HepG2 (cell line): ENCODE measurements around the gene RBM3. TPM values are rescaled to one million over a fixed set of nuclear protein-coding genes. Genes with fewer than 3 reads are reported as not detected.

ENCODE experiments used
- ATAC-seq: fragments of 200-7000 bp; cut with Tn5 transposase; 3 replicates; pipeline ENCODE4 v1.9.1; 2020; ENCODE audit warnings: mild to moderate bottlenecking, moderate library complexity
- BruUV-seq: library from RNA; stranded (reverse); fragments of 400-500 nt; replicated peaks from 2 replicates; lab custom pipeline; 2021; lab: Mats Ljungman, UMichigan
- CTCF ChIA-PET: fragments of 300-600 bp; formaldehyde crosslinking; extraction: SDS; loops from one replicate; lab custom pipeline; 2021; ENCODE audit warnings: low total read pairs, inconsistent platforms, low intra/inter-chr PET ratio; lab: Yijun Ruan, JAX
- POLR2A ChIA-PET: fragments of 350-600 bp; sonication (Branson Sonifier 250); formaldehyde crosslinking; loops from one replicate; lab custom pipeline; 2020; ENCODE audit warnings: antibody characterized with exemption, inconsistent platforms; lab: Yijun Ruan, JAX
- DNase-seq: peaks from one replicate; pipeline ENCODE4 v3.0.0-alpha.2; 2015; ENCODE audit warnings: low spot score
- FAIRE-seq: peaks from 3 replicates; lab custom pipeline; 2011; peaks lifted over from hg19 to GRCh38; lab: Jason Lieb, UNC
- H2AFZ ChIP-seq: one replicate; pipeline ENCODE4 v1.6.1; 2011; ENCODE audit warnings: low read length, inconsistent platforms
- H3K27ac ChIP-seq: fragments of 300-600 bp; 3 replicates; pipeline ENCODE4 v1.8.0; 2011; ENCODE audit warnings: mixed run types, mild to moderate bottlenecking, mixed read lengths, low read length, inconsistent platforms; ENCODE audit not compliant: insufficient read depth; ENCODE audit errors: extremely low read length
- H3K27me3 ChIP-seq, 2 experiments: fragments of 200-600 bp in 1 of 2; 2 replicates in 1 of 2; 3 replicates in 1 of 2; pipeline versions ENCODE4 v1.6.0 to v1.8.0; 2011; ENCODE audit warnings: low read length in 2 of 2, mild to moderate bottlenecking in 2 of 2, moderate library complexity in 2 of 2, inconsistent platforms in 1 of 2; ENCODE audit not compliant: insufficient read depth in 2 of 2, control insufficient read depth in 1 of 2
- H3K36me3 ChIP-seq, 2 experiments: fragments of 200-600 bp in 1 of 2; replicated peaks in 1 of 2; 2 replicates in 1 of 2; 3 replicates in 1 of 2; pipeline versions ENCODE4 v1.5.1 to v1.8.0; 2011; ENCODE audit warnings: low read length in 2 of 2, inconsistent platforms in 1 of 2; ENCODE audit not compliant: insufficient read depth in 2 of 2, control insufficient read depth in 1 of 2
- H3K4me1 ChIP-seq: 2 replicates; pipeline ENCODE4 v1.5.1; 2012; ENCODE audit warnings: low read length, inconsistent platforms; ENCODE audit not compliant: insufficient read depth
- H3K4me2 ChIP-seq: 2 replicates; pipeline ENCODE4 v1.6.0; 2011; ENCODE audit warnings: low read depth, low read length, inconsistent platforms
- H3K4me3 ChIP-seq, 3 experiments: fragments of 200-600 bp in 1 of 3; sonication (generic), shearing (Covaris generic) in 1 of 3; replicated peaks in 1 of 3; 2 replicates each; pipeline ENCODE4 v1.5.1; 2011 to 2016; ENCODE audit warnings: low read length in 3 of 3, inconsistent platforms in 2 of 3, low read depth in 2 of 3, mild to moderate bottlenecking in 2 of 3, control low read depth in 1 of 3, mixed read lengths in 1 of 3; ENCODE audit not compliant: insufficient read depth in 1 of 3
- H3K79me2 ChIP-seq: one replicate; pipeline ENCODE4 v1.6.1; 2011; ENCODE audit warnings: low read length, inconsistent platforms; ENCODE audit not compliant: insufficient read depth
- H3K9ac ChIP-seq: 2 replicates; pipeline ENCODE4 v1.6.0; 2011; ENCODE audit warnings: mild to moderate bottlenecking, low read depth, low read length, inconsistent platforms; ENCODE audit not compliant: insufficient read depth
- H3K9me3 ChIP-seq: 2 replicates; pipeline ENCODE4 v1.5.1; 2012; ENCODE audit warnings: mild to moderate bottlenecking, low read length
- H4K20me1 ChIP-seq: 2 replicates; pipeline ENCODE4 v1.6.0; 2011; ENCODE audit warnings: inconsistent platforms, mild to moderate bottlenecking, low read length, moderate library complexity; ENCODE audit not compliant: insufficient read depth
- ASH2L ChIP-seq: fragments of 300-600, 200-600 bp; sonication (generic); IDR thresholded peaks from 2 replicates; pipeline ENCODE4 v1.7.0; 2017; ENCODE audit warnings: low read depth, mild to moderate bottlenecking, moderate library complexity, mixed read lengths, low read length; ENCODE audit not compliant: insufficient read length
- CEBPG ChIP-seq: IDR thresholded peaks from 2 replicates; pipeline ENCODE4 v1.6.1; 2016
- ETV5 ChIP-seq: IDR thresholded peaks from 2 replicates; pipeline ENCODE4 v1.6.1; 2018; ENCODE audit warnings: missing biosample characterization, missing genetic modification reagents, inconsistent platforms, borderline replicate concordance
- FOXO1 ChIP-seq: sonication (generic); formaldehyde crosslinking; IDR thresholded peaks from 2 replicates; pipeline ENCODE4 v1.4.0; 2020; ENCODE audit warnings: missing genetic modification reagents
- MATR3 ChIP-seq: sonication (generic); formaldehyde crosslinking; IDR thresholded peaks from 2 replicates; pipeline ENCODE4 v1.4.0; 2020; ENCODE audit warnings: missing genetic modification reagents
- NR2F1 ChIP-seq, 2 experiments: fragments of 450-650 bp in 1 of 2; formaldehyde crosslinking in 1 of 2; IDR thresholded peaks; 2 replicates each; pipeline versions ENCODE4 v1.5.0 to v1.6.1; 2016 to 2020; ENCODE audit warnings: mild to moderate bottlenecking in 1 of 2, missing compliant biosample characterization in 1 of 2, missing genetic modification reagents in 1 of 2, moderate library complexity in 1 of 2
- RFX1 ChIP-seq: fragments of 450-650 bp; IDR thresholded peaks from 2 replicates; pipeline ENCODE4 v1.6.1; 2017
- TAF1 ChIP-seq: sonication (generic); formaldehyde crosslinking; IDR thresholded peaks from 2 replicates; pipeline ENCODE4 v1.4.0; 2020; ENCODE audit warnings: missing genetic modification reagents
- TEAD3 ChIP-seq: optimal IDR thresholded peaks from 2 replicates; pipeline ENCODE3; 2016; ENCODE audit warnings: borderline replicate concordance
- XRCC5 ChIP-seq: fragments of 200-400 bp; formaldehyde crosslinking; optimal IDR thresholded peaks from 2 replicates; pipeline ENCODE3; 2017; ENCODE audit warnings: mild to moderate bottlenecking, low read length
- ZBTB42 ChIP-seq: sonication (generic); formaldehyde crosslinking; IDR thresholded peaks from 2 replicates; pipeline ENCODE4 v1.5.0; 2020; ENCODE audit warnings: mild to moderate bottlenecking, missing genetic modification reagents
- ZKSCAN5 ChIP-seq: sonication (generic); formaldehyde crosslinking; IDR thresholded peaks from 2 replicates; pipeline ENCODE4 v1.5.1; 2020; ENCODE audit warnings: mild to moderate bottlenecking, missing genetic modification reagents
- ZNF569 ChIP-seq: sonication (generic); formaldehyde crosslinking; IDR thresholded peaks from 2 replicates; pipeline ENCODE4 v1.5.0; 2020; ENCODE audit warnings: mild to moderate bottlenecking, missing genetic modification reagents, moderate library complexity, borderline replicate concordance
- ZNF83 ChIP-seq: sonication (generic); formaldehyde crosslinking; IDR thresholded peaks from 2 replicates; pipeline ENCODE4 v1.4.0; 2020; ENCODE audit warnings: missing genetic modification reagents, mild to moderate bottlenecking, borderline replicate concordance
- ZSCAN21 ChIP-seq: sonication (generic); formaldehyde crosslinking; IDR thresholded peaks from 2 replicates; pipeline ENCODE4 v1.8.0; 2022; ENCODE audit warnings: mild to moderate bottlenecking, missing genetic modification reagents, moderate library complexity, borderline replicate concordance
- WGBS: methylation state at CpG from one replicate; pipeline ENCODE4 v1.1.6; 2017; ENCODE audit warnings: low lambda C conversion rate; 5-methylcytosine and 5-hydroxymethylcytosine counted together
- in situ Hi-C: cut with HindIII; loops from 2 replicates; pipeline ENCODE4 v1.10.0; 2017; ENCODE audit warnings: low pct_unique_long_range_greater_than_20kb; ENCODE audit not compliant: extremely low pct_ligation_motif_present
- intact Hi-C: fragments of 100-400 bp; cut with micrococcal nuclease; formaldehyde crosslinking; loops from one replicate; pipeline ENCODE4 v1.10.0; 2022; ENCODE audit not compliant: unreplicated experiment
- polyA plus RNA-seq, 8 experiments: library from polyadenylated mRNA; depleted of rRNA in 3 of 8; stranded (reverse) in 7 of 8; unstranded in 1 of 8; fragments of >200 nt; fragmentation: Illumina TruSeq in 4 of 8; extraction: Trizol in 4 of 8; gene quantifications; 2 replicates each; pipeline versions ENCODE4 v1.2.1 to v1.2.3, GENCODE V29; 2011 to 2016; ENCODE audit warnings: low read depth in 4 of 8, missing spikeins in 1 of 8, mixed read lengths in 1 of 8; ENCODE audit not compliant: insufficient read depth in 1 of 8
- total RNA-seq, 5 experiments: library from RNA; depleted of rRNA; stranded (reverse); fragments of >200 nt; fragmentation: Illumina TruSeq; extraction: Trizol; gene quantifications; 2 replicates each; pipeline ENCODE4 v1.2.3, GENCODE V29; 2016; ENCODE audit warnings: low read depth in 1 of 5
- TF ChIP-seq, protein P1 (sequence below): sonication (generic); formaldehyde crosslinking; IDR thresholded peaks from 2 replicates; pipeline ENCODE4 v1.4.0; 2020; ENCODE audit warnings: mild to moderate bottlenecking, low read depth, missing genetic modification reagents
- TF ChIP-seq, protein P2 (sequence below), 2 experiments: sonication (generic) in 1 of 2; formaldehyde crosslinking in 1 of 2; IDR thresholded peaks; 2 replicates each; pipeline versions ENCODE4 v1.6.1 to v1.9.0; 2014 to 2022; ENCODE audit warnings: antibody characterized with exemption in 1 of 2, borderline replicate concordance in 1 of 2, inconsistent platforms in 1 of 2, low read depth in 1 of 2, missing genetic modification reagents in 1 of 2

The RBM3 gene
- total and polyA plus RNA-seq, 2 of the 13 experiments (the other 11 are each of a cell fraction or from before 2014, with no cell fraction given): 123 to 182 TPM

DNA sequence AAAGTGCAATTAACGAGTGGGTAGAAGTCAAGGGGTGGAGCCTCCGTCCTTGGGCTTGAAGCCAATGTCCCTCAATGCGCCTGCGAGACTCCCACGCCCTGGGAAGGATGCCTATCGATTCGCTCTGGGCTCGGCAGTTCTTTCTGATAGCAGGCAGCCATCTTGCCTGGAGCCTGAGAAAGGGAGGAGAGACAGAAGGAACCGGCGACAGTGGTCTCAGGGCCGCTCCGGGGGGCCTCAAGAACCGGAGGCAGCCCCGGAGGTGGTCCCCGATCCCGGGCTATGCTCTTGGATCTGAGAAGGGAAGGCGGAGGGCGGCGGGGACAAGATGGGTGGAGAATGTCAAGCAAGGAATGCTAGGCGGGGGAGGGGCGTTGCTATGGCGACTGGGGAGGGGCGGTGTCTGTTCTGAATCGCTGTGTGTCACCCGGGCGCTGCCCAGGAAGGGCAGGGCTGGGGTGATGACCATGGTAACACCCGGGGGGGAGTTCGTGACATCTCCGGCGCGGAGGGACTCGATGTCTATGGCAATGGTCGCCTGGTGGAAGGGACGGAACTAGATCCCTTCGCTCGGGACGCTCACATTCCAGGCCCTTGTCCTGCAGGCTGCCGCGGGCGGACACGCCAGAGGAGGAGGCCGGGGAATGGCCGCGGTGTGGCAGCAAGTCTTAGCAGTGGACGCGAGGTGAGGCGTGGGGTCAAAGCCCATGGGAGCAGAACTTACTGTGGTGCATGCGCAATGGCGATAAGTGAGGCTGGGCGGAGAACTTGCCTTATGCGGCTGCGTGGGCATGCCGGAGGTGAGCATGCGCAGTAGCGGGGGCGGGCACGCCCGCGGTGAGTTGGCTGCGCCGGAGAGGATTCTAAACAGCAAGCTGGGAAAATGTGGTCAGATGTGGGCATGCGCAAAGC, 23.3 kb downstream of the RBM3 start, which contains the start of gene WDR13:
Gene WDR13 (plus strand): TSS at position 140 of the 912 bp plus-strand sequence. CDS start 505 bp downstream, at position 645.
- CTCF ChIA-PET: no interaction called here
- TF ChIP-seq ZKSCAN5 (CRISPR knock-in tag) (no peak), TAF1 (CRISPR knock-in tag) (peak; percentile 63; the same call in 1 of the 2 replicates), FOXO1 (CRISPR knock-in tag) (no peak), ETV5 (CRISPR knock-in tag) (0 out of 2 replicates have a peak, but pooled peaks have one; percentile 11), ZSCAN21 (no peak), ZNF83 (CRISPR knock-in tag) (no peak), ZNF569 (CRISPR knock-in tag) (no peak), RFX1 (peak; percentile 79), MATR3 (CRISPR knock-in tag) (no peak), ASH2L (peak; percentile 78), XRCC5 (peak; percentile 84), NR2F1 (CRISPR knock-in tag; IDR thresholded peaks at IDR 0.05) (peak in 1 of 2 experiments; percentile 37; a peak in 2 of 4 replicates), TEAD3 (peak; percentile 40), ZBTB42 (CRISPR knock-in tag) (no peak), CEBPG (CRISPR knock-in tag) (no peak)
- TF ChIP-seq, protein P1, sequence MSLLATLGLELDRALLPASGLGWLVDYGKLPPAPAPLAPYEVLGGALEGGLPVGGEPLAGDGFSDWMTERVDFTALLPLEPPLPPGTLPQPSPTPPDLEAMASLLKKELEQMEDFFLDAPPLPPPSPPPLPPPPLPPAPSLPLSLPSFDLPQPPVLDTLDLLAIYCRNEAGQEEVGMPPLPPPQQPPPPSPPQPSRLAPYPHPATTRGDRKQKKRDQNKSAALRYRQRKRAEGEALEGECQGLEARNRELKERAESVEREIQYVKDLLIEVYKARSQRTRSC (CRISPR knock-in tag): no peak
- TF ChIP-seq, protein P2, sequence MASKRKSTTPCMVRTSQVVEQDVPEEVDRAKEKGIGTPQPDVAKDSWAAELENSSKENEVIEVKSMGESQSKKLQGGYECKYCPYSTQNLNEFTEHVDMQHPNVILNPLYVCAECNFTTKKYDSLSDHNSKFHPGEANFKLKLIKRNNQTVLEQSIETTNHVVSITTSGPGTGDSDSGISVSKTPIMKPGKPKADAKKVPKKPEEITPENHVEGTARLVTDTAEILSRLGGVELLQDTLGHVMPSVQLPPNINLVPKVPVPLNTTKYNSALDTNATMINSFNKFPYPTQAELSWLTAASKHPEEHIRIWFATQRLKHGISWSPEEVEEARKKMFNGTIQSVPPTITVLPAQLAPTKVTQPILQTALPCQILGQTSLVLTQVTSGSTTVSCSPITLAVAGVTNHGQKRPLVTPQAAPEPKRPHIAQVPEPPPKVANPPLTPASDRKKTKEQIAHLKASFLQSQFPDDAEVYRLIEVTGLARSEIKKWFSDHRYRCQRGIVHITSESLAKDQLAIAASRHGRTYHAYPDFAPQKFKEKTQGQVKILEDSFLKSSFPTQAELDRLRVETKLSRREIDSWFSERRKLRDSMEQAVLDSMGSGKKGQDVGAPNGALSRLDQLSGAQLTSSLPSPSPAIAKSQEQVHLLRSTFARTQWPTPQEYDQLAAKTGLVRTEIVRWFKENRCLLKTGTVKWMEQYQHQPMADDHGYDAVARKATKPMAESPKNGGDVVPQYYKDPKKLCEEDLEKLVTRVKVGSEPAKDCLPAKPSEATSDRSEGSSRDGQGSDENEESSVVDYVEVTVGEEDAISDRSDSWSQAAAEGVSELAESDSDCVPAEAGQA (IDR thresholded peaks at IDR 0.05; ENCODE audit: low read depth): peak; percentile 74; the same call in 1 of the 2 replicates
- TF ChIP-seq, protein P2 (CRISPR knock-in tag; IDR thresholded peaks at IDR 0.05; ENCODE audit: borderline replicate concordance): no peak

More for the DNA sequence above, 23.3 kb downstream of the RBM3 start, which contains the start of gene WDR13:
- Histone ChIP-seq H3K27ac (peak within 1 kb of the TSS; percentile 98), H3K9ac (peak within 1 kb of the TSS; percentile 95), H4K20me1 (no peaks in the 10 kb centered on the region), H2AFZ (no peak within 1 kb of the TSS), H3K9me3 (no peaks in the 10 kb centered on the region), H3K36me3 (peaks cover 2 to 5% of the 10 kb centered on the region in 2 experiments; a peak in 3 of 5 replicates), H3K27me3 (no peaks in the 10 kb centered on the region), H3K4me3 (peak within 1 kb of the TSS; percentile 73 to 81 (median 74); a peak in 5 of 6 replicates), H3K79me2 (no peaks in the 10 kb centered on the region), H3K4me1 (peaks cover 17% of the 10 kb centered on the region), H3K4me2 (peak within 1 kb of the TSS; percentile 84)
- 0% methylated on average over 7 of the region's 62 CpGs for WGBS
- POLR2A ChIA-PET: interaction anchor here (0.7 to 1.0 kb wide), 4 partner anchors 20 to 79 kb away, joined by 3 to 15 read pairs (median 4); partner anchors contain the start of gene RBM3
- BruUV-seq: TSS peak; percentile 95
- peak; percentile 84 for DNase-seq
- FAIRE-seq: peak; percentile 94
- in situ Hi-C loops: no loop called here
- peak; percentile 89 for ATAC-seq
- intact Hi-C loops: no loop called here
